B cell (primary cell): ENCODE data around the gene GBA2. TPM values are rescaled to one million over a fixed set of nuclear protein-coding genes. Genes with fewer than 3 reads are reported as not detected.

ENCODE experiments used
- ATAC-seq: fragments of 200-7000 bp; cut with Tn5 transposase; one replicate; pipeline ENCODE4 v1.10.0; 2021; ENCODE audit warnings: low read depth, mild to moderate bottlenecking, moderate number of reproducible peaks, moderate library complexity
- CTCF ChIA-PET: fragments of 350-600 bp; sonication (Branson Sonifier 250); formaldehyde crosslinking; loops from one replicate; lab custom pipeline; 2021; ENCODE audit warnings: antibody characterized with exemption, inconsistent platforms; lab: Charles Lee
- POLR2A ChIA-PET: fragments of 350-600 bp; sonication (Branson Sonifier 250); formaldehyde crosslinking; loops from one replicate; lab custom pipeline; 2021; ENCODE audit warnings: antibody characterized with exemption; lab: Charles Lee
- DNase-seq: peaks from one replicate; pipeline ENCODE4 v3.0.0; 2013
- H2AFZ ChIP-seq: 2 replicates; pipeline ENCODE4 v1.6.1; 2012; ENCODE audit warnings: mild to moderate bottlenecking, low read depth, low read length; ENCODE audit not compliant: insufficient read depth, poor library complexity, severe bottlenecking
- H3K27ac ChIP-seq, 2 donors: 1 replicate in 1 of 2; 2 replicates in 1 of 2; pipeline ENCODE4 v1.5.1; 2012 to 2013; ENCODE audit warnings: low read length in 2 of 2, mild to moderate bottlenecking in 2 of 2, moderate library complexity in 1 of 2
- H3K27me3 ChIP-seq, 4 experiments: fragments of 200-600 bp in 1 of 4; sonication (generic) in 1 of 4; replicated peaks in 1 of 4; 1 replicate in 2 of 4; 2 replicates in 2 of 4; pipeline versions ENCODE4 v1.6.1 to v1.7.0; 2013 to 2016; ENCODE audit warnings: low read length in 3 of 4, mild to moderate bottlenecking in 2 of 4, mixed read lengths in 1 of 4, moderate library complexity in 1 of 4; ENCODE audit not compliant: insufficient read depth in 4 of 4, control insufficient read depth in 3 of 4; ENCODE audit errors: control extremely low read depth in 1 of 4
- H3K36me3 ChIP-seq, 2 experiments: replicated peaks in 1 of 2; 1 replicate in 1 of 2; 2 replicates in 1 of 2; pipeline versions ENCODE4 v1.6.1 to v1.7.1; 2013; ENCODE audit warnings: low read length in 1 of 2; ENCODE audit not compliant: insufficient read depth in 2 of 2, control insufficient read depth in 1 of 2; ENCODE audit errors: control extremely low read depth in 1 of 2, extremely low read depth in 1 of 2
- H3K4me1 ChIP-seq, 2 donors: fragments of 200-600 bp in 1 of 2; sonication (generic) in 1 of 2; 1 replicate in 1 of 2; 2 replicates in 1 of 2; pipeline versions ENCODE4 v1.5.1 to v1.6.1; 2013 to 2017; ENCODE audit warnings: low read length in 2 of 2; ENCODE audit not compliant: control insufficient read depth in 2 of 2, insufficient read depth in 2 of 2
- H3K4me2 ChIP-seq: replicated peaks from 2 replicates; pipeline ENCODE3; 2012; ENCODE audit warnings: mild to moderate bottlenecking, low read depth, low read length; ENCODE audit not compliant: poor library complexity, severe bottlenecking
- H3K4me3 ChIP-seq, 5 experiments: fragments of 200-600 bp in 1 of 5; sonication (generic) in 1 of 5; 1 replicate in 3 of 5; 2 replicates in 2 of 5; pipeline versions ENCODE4 v1.5.1 to v1.7.0; 2011 to 2016; ENCODE audit warnings: low read length in 4 of 5, mild to moderate bottlenecking in 4 of 5, low read depth in 2 of 5, control low read depth in 1 of 5, moderate library complexity in 1 of 5; ENCODE audit not compliant: insufficient read depth in 1 of 5; ENCODE audit errors: control extremely low read depth in 1 of 5, extremely low read depth in 1 of 5
- H3K79me2 ChIP-seq: fragments of 200-600 bp; sonication (generic); one replicate; pipeline ENCODE4 v1.6.0; 2016; ENCODE audit warnings: low read length; ENCODE audit not compliant: control insufficient read depth, insufficient read depth
- H3K9ac ChIP-seq: fragments of 200-600 bp; sonication (generic); 2 replicates; pipeline ENCODE4 v1.6.1; 2017; ENCODE audit warnings: mild to moderate bottlenecking, low read length, moderate library complexity
- H3K9me3 ChIP-seq, 3 donors: one replicate each; pipeline versions ENCODE4 v1.6.1 to v1.7.1; 2013; ENCODE audit warnings: low read length in 2 of 3; ENCODE audit not compliant: control insufficient read depth in 2 of 3, insufficient read depth in 1 of 3; ENCODE audit errors: control extremely low read depth in 1 of 3
- H4K20me1 ChIP-seq: 2 replicates; pipeline ENCODE4 v1.6.0; 2012; ENCODE audit warnings: mild to moderate bottlenecking, low read length; ENCODE audit not compliant: insufficient read depth, control insufficient read depth, poor library complexity, severe bottlenecking
- H3K27ac Mint-ChIP-seq: one replicate; pipeline ENCODE4 v1.8.0; 2021; ENCODE audit warnings: mixed read lengths
- H3K27me3 Mint-ChIP-seq: one replicate; pipeline ENCODE4 v1.8.0; 2021; ENCODE audit warnings: mixed read lengths
- H3K4me1 Mint-ChIP-seq: one replicate; pipeline ENCODE4 v1.8.0; 2021; ENCODE audit warnings: mixed read lengths
- H3K4me3 Mint-ChIP-seq: one replicate; pipeline ENCODE4 v1.8.0; 2021; ENCODE audit warnings: mixed read lengths
- H3K9me3 Mint-ChIP-seq: one replicate; pipeline ENCODE4 v1.8.0; 2022; ENCODE audit warnings: mixed read lengths; ENCODE audit not compliant: insufficient read depth
- EZH2 ChIP-seq: IDR thresholded peaks from 2 replicates; pipeline ENCODE4 v1.6.1; 2012; ENCODE audit warnings: borderline replicate concordance, low read depth, mild to moderate bottlenecking, moderate library complexity, low read length; ENCODE audit not compliant: insufficient read depth, poor library complexity, severe bottlenecking
- WGBS: methylation state at CpG from one replicate; pipeline ENCODE4 v1.1.5; 2013; ENCODE audit warnings: missing lambda C conversion rate; ENCODE audit not compliant: insufficient coverage; 5-methylcytosine and 5-hydroxymethylcytosine counted together
- intact Hi-C: fragments of 100-400 bp; cut with micrococcal nuclease; formaldehyde crosslinking; loops from one replicate; pipeline ENCODE4 v1.10.0; 2022
- polyA minus RNA-seq: library from RNA; depleted of rRNA, polyadenylated mRNA; stranded (reverse); fragments of >200 nt; gene quantifications from 2 replicates; pipeline ENCODE4 v1.2.3, GENCODE V29; 2012
- polyA plus RNA-seq: library from polyadenylated mRNA; depleted of rRNA; stranded (reverse); fragments of >200 nt; gene quantifications from 2 replicates; pipeline ENCODE4 v1.2.3, GENCODE V29; 2012
- total RNA-seq, 2 donors: library from RNA; stranded (reverse); fragments of 120-200 nt in 1 of 2; gene quantifications; 1 replicate in 1 of 2; 2 replicates in 1 of 2; pipeline versions ENCODE4 v1.2.3 to v1.2.4, GENCODE V29; 2013 to 2022
- TF ChIP-seq, protein P1 (sequence below): fragments of 200-600 bp; IDR thresholded peaks from one replicate; pipeline ENCODE4 v1.8.0; 2022; ENCODE audit warnings: antibody characterized with exemption, mild to moderate bottlenecking

Gene GBA2
- total RNA-seq (137 and 158 TPM in 2 replicates), polyA plus RNA-seq (110 and 114 TPM in 2 replicates), polyA minus RNA-seq (41.2 and 46.6 TPM in 2 replicates)
- total RNA-seq (2013): 54.1 TPM

DNA sequence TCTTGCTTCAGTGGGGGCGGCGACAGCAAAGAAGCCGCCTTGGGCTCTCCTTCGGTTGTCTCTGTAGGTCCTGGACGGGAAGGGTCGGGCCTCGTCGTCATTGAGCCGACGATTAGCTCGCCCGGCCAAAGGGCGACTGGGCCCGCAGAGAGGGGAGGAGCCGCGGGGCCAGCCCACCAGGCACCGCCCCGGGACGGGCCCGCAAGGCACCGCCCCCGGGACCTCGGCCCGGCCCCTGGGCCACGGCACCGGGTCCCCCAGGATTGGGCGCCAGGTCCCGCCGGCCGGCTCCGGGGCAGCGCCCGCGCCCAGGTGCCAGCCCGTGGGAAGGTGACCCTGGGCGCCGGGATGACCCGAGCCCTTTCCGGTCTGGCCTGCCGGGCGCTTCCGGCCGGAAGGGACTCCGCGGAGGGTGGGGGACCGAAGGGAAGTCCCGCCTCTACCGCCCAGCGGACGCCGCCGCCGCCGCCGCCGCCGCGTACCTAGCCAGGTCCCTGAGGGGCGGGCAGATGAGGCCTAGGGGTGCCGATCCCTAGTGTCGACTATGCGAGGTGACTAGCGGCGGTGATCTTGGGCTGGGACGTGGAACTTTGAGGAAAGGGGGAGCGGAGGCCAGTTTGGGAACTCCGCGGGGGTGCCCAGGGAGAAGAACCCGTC lies at the start of gene GBA2, which contains the start of gene RGP1:
GBA2 (minus strand) TSS at position 371 of the 657 bp plus-strand sequence. CDS start 524 bp downstream, outside the sequence.
RGP1 (plus strand) TSS at position 430 of the 657 bp plus-strand sequence. CDS start 469 bp downstream, outside the sequence.
- peaks cover 42% of the 10 kb centered on the region for H4K20me1 ChIP-seq
- H3K9me3 Mint-ChIP-seq: no peaks in the 10 kb centered on the region
- H3K4me1 Mint-ChIP-seq: peaks cover 50% of the 10 kb centered on the region
- TF ChIP-seq, protein P1, sequence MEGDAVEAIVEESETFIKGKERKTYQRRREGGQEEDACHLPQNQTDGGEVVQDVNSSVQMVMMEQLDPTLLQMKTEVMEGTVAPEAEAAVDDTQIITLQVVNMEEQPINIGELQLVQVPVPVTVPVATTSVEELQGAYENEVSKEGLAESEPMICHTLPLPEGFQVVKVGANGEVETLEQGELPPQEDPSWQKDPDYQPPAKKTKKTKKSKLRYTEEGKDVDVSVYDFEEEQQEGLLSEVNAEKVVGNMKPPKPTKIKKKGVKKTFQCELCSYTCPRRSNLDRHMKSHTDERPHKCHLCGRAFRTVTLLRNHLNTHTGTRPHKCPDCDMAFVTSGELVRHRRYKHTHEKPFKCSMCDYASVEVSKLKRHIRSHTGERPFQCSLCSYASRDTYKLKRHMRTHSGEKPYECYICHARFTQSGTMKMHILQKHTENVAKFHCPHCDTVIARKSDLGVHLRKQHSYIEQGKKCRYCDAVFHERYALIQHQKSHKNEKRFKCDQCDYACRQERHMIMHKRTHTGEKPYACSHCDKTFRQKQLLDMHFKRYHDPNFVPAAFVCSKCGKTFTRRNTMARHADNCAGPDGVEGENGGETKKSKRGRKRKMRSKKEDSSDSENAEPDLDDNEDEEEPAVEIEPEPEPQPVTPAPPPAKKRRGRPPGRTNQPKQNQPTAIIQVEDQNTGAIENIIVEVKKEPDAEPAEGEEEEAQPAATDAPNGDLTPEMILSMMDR: no peak
- no peak for TF ChIP-seq EZH2
- peak within 1 kb of the TSS; percentile 81 for H3K9ac ChIP-seq
- no peaks in the 10 kb centered on the region for H3K27me3 ChIP-seq
- no peaks in the 10 kb centered on the region for H3K27me3 Mint-ChIP-seq
- POLR2A ChIA-PET: interaction anchor here (0.6 to 2.4 kb wide), 13 partner anchors 8 to 142 kb away, joined by 3 to 29 read pairs (median 3); partner anchors contain the start of genes CCDC107, CREB3, FAM221B and HINT2
- intact Hi-C loops: loop anchor here (1.0 kb wide), 5 partner anchors 8 to 145 kb away; partner anchors contain the start of genes CREB3, SPAG8 and TLN1
- DNase-seq (peak; percentile 82), ATAC-seq (peak; percentile 83)
- peaks cover 37 to 41% of the 10 kb centered on the region in 2 donors for H3K4me1 ChIP-seq
- H3K27ac Mint-ChIP-seq: peak within 1 kb of the TSS; percentile 96
- H3K4me3 ChIP-seq: peak within 1 kb of the TSS; percentile 73 to 92 (median 84)
- 0% methylated on average over 63 of the region's 69 CpGs for WGBS
- H3K4me2 ChIP-seq: peak within 1 kb of the TSS; percentile 88
- H3K79me2 ChIP-seq: peaks cover 90% of the 10 kb centered on the region
- peaks cover 2 to 45% of the 10 kb centered on the region in 2 experiments for H3K36me3 ChIP-seq
- H3K9me3 ChIP-seq: no peaks in the 10 kb centered on the region
- peak within 1 kb of the TSS; percentile 96 for H3K4me3 Mint-ChIP-seq
- peak within 1 kb of the TSS; percentile 82 for H2AFZ ChIP-seq
- H3K27ac ChIP-seq: peak within 1 kb of the TSS; percentile 71 to 77
- CTCF ChIA-PET: interaction anchor here (1.0 to 9.4 kb wide), 16 partner anchors 9 to 145 kb away, joined by 3 to 142 read pairs (median 5); partner anchors contain the start of genes ARHGEF39, CCDC107, CREB3 and RMRP
